GM19372 (cell line): Measurements from ENCODE around the gene RIPOR2.
"Not testable (repeated sequence)": the region's sequence is repeated elsewhere in the genome, so short reads cannot be mapped to it uniquely, and the experiment has no call there.

Experiments
- ATAC-seq: cut with Tn5 transposase; IDR thresholded peaks from one replicate; pipeline ENCODE4 v1.9.1; 2021; ENCODE audit warnings: mild to moderate bottlenecking, low read depth, moderate library complexity; ENCODE audit not compliant: unreplicated experiment

The RIPOR2 gene

DNA sequence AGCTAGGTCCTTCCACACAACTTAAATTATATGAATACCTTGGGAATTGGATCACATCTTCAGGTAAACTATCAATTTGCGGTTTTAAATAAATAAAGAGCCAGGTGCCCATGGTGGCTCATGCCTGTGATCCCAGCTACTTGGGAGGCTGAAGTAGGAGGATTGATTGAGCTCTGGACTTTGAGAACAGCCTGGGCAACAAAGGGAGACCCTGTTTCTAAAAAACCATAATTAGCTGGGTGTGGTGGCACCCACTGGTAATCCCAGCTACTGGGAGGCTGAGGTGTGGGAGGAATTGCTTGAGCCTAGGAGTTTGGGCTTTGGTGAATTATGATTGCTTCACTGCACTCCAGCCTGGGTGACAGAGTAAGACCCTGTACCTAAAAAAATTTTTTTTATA is 157.6 kb downstream of the RIPOR2 start:
- ATAC-seq = no peak

GRCh38 chr6:24777227-24777626 is 158.5 kb downstream of the RIPOR2 start:
- no peak for ATAC-seq

DNA sequence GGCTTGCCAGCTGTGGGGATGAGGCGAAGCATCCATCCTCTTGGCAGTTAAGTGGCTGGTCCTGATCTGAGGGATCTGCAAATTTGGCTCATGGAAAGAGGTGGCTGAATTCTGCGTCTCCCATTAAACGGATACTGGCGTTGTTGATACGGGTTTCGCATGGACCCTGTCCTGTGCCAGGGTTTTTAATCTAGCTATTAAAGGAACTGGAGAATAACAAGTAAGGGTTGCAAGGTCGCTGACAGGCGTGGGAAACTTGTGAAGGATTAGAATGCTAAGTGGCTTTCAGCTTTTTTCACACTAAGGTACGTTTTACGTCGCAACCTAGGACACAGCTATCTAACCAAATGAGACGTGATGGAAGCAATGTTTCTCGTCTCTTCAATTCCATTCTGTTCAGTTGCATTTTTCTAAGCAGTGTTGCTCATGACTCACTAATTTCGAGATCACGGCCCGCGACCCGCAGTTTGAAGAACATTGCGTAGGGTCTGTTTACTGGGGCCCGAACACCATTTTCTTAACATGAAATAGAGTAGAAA is 160.2 kb downstream of the RIPOR2 start:
- ATAC-seq = peak; percentile 12

DNA sequence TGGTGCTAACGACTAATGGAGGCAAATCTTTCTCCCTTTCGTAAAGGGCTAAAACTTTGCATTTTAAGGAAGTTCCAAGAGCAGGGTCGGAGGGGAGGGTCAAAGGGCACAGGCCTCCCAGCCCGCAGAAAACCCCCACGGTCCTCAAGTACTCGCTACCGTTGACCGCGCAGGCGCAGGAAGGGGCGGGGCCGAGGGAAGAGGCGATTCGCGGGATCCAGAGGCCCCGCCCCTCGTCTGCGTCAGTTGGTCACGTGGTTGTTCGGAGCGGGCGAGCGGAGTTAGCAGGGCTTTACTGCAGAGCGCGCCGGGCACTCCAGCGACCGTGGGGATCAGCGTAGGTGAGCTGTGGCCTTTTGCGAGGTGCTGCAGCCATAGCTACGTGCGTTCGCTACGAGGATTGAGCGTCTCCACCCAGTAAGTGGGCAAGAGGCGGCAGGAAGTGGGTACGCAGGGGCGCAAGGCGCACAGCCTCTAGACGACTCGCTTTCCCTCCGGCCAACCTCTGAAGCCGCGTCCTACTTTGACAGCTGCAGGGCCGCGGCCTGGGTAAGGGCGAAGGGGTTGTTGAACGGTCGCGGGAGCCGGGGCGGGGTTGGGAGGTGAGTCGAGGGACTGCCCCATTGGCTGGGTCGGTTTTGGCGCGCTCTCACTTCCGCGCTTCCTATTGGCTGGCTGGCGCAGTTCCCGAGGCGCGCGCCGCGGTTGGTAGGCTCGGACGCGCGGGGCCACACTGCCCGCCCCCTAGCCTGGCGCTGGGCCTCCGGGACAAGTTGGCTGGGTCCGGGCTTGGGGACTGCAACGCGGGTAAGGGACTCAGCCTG is 160.9 kb downstream of the RIPOR2 start, which contains the start of gene GMNN:
Gene GMNN, plus strand, starts transcription at position 242 of the 824 bp plus-strand sequence. CDS start 2,310 bp downstream, outside the sequence.
- peak; percentile 89 for ATAC-seq

DNA sequence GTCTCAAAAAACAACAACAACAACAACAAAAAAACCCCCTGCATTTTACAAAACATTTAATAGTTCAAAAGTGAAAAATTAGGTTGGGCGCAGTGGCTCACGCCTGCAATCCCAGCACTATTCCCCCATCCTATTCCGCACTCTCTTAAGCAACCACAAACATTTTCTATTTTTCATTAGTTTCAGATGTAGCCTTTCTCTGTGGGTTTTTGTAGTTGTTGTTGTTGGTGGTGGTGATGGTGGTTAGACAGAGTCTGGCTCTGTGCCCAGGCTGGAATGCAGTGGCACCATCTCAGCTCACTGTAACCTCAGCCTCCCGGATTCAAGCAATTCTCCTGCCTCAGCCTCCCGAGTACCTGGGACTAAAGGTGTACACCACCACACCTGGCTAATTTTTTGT is 167.4 kb downstream of the RIPOR2 start:
- ATAC-seq = no peak

DNA sequence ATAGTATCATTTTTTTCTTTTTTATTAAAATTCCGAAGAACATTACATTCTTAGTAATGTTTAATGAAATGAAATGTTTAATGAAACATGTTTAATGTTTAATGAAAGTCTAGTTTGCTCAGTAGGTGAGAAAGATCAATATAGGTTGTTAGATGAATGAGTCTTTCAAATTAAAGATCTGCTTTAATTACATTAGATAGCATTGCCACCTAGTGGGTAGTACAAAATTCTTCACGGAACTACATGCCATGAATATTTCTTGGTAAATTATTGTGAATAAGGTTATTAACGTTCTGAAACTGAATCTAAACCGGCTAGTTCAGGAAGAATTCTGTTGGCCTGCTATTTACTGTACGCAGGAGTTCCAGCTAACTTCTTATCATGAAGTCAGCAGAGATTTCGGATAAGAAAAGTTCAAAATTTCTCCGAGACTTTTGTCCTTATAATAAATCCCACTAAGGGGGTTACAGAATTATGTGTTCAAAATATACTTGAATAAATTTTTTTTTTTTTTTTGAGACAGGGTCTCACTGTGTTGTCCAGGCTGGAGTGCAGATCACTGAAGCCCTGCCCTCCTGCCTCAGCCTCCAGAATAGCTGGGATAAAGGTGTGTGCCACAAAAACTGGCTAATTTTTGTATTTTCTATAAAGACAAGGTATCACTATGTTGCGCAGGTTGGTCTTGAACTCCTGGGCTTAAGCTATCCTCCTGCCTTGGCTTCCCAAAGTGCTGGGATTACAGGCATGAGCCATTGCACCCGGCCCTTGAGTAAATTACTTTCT is 168.9 kb downstream of the RIPOR2 start:
- ATAC-seq = no peak

- ATAC-seq = not testable (repeated sequence)
These were observed 169.8 kb downstream of the RIPOR2 start for GRCh38 chr6:24765968-24766367.

DNA sequence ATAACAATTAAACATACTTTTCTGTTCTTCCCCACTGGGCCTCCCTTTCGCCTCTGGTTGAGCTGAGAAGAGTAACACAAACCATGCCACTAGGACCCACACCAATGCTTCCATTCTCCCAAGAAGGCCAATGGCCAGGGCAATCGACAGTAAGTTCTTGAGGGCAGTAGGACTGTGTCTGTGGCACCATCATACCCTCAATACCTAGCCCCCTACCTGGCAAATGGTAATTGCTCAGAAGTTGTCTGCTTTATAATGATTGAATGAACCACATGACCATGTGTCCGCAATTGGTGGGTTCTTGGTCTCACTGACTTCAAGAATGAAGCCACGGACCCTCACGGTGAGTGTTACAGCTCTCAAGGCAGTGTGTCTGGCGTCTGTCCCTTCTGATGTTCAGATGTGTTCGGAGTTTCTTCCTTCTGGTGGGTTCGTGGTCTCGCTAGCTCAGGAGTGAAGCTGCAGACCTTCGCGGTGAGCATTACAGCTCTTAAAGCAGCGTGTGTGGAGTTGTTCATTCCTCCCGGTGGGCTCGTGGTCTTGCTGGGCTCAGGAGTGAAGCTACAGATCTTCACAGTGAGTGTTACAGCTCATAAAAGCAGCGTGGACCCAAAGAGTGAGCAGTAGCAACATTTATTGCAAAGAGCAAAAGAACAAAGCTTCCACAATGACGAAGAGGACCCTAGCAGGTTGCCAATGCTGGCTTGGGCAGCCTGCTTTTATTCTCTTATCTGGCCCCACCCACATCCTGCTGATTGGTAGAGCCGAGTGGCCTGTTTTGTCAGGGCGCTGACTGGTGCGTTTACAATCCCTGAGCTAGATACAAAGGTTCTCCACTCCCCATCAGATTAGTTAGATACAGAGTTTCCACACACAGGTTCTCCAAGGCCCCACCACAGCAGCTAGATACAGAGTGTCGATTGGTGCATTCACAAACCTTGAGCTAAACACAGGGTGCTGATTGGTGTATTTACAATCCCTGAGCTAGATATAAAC is 170.6 kb downstream of the RIPOR2 start:
- not testable (repeated sequence) for ATAC-seq

DNA sequence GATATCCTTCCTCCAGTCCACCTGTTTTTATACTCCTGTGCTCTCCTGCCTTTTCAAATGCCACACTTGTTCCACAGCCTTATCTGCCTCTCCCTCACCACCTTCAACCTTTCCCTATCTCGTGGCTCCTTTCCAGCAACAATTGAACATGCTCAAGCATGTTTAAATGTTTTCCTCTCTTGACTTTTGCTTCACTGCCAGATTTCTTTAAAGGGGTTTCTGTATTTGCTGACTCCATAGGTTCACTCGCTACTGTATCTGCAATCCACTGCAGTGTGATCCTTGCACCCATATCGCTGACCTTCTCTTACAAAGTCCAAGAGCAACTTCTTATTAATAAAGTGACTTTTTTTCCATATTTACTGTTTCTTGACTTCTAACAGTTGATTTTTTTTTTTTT is 172.2 kb downstream of the RIPOR2 start:
- no peak for ATAC-seq

DNA sequence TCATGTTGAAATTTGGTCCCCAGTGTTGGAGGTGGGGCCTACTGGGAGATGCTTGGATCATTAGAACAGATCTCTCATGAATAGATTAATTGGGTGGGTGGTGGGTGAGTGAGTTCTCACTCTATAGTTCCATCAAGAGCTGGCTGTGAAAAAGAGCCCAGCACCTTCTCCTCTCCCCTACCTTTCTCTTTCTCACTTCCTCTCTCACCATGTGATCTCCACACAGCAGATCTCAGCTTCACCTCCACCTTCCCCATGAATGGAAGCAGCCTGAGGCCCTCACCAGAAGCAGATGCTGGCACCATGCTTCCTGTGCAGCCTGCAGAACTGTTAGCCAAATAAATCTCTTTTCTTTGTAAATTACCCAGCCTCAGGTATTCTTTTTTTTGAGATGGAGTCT is 173.9 kb downstream of the RIPOR2 start:
- no peak for ATAC-seq

GRCh38 chr6:24761193-24761835 is 174.4 kb downstream of the RIPOR2 start:
- no peak for ATAC-seq

- no peak for ATAC-seq
These were observed 175.6 kb downstream of the RIPOR2 start for GRCh38 chr6:24760210-24760609.

- ATAC-seq = no peak
These were observed 176.0 kb downstream of the RIPOR2 start for GRCh38 chr6:24759718-24760117.

- ATAC-seq = no peak
These were observed 178.1 kb downstream of the RIPOR2 start for GRCh38 chr6:24757611-24758010.

- no peak for ATAC-seq
These were observed 180.5 kb downstream of the RIPOR2 start for GRCh38 chr6:24755279-24755678.

DNA sequence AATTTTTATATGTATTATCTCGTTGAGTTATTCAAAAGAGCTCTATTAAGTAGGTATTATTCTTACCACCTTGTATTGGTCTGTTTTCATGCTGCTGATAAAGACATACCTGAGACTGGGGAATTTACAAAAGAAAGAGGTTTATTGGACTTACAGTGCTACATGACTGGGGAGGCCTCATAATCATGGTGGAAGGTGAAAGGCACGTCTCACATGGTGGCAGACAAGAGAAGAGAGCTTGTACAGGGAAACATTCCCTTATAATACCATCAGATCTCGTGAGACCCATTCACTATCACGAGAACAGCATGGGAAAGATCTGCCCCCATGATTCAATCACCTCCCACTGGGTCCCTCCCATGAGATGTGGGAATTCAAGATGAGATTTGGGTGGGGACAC is 181.4 kb downstream of the RIPOR2 start:
- ATAC-seq = not testable (repeated sequence)
